ENCODE results near the gene OGDH. TPM values are rescaled to one million over a fixed set of nuclear protein-coding genes. Genes with fewer than 3 reads are reported as not detected.

OGDH gene
- polyA plus RNA-seq, 4 donors, result 86.3 to 99.6 (median 94.2) TPM

DNA sequence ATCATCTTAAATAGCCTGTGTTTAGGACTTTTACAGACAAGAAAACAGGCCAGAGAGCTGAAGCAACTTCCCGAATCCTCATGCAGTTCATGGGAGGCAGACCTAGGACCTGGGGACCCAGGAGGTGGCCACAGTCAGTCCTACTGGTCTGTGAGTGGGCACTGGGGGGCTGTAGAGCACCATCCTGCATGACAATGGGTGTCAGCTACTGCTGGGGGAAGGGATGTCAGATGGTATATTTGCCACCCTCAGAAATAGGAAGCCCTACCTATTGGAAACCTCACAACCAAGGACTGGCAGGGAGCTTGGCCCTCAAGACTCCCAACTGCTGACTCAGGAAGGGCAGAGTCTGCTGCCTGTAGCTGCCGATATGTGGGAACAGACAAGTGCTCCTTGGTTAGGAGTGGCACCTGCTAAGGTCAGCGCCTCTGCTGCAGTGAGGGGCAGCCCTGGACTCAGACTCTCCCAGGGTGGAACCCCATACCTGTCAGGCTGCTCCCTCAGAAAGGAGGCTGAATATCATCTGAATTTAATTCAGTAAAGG lies 29.7 kb downstream of the OGDH start:
- no peak for DNase-seq (ENCODE audit: low read depth in 4 of 4, low spot score in 3 of 4)

DNA sequence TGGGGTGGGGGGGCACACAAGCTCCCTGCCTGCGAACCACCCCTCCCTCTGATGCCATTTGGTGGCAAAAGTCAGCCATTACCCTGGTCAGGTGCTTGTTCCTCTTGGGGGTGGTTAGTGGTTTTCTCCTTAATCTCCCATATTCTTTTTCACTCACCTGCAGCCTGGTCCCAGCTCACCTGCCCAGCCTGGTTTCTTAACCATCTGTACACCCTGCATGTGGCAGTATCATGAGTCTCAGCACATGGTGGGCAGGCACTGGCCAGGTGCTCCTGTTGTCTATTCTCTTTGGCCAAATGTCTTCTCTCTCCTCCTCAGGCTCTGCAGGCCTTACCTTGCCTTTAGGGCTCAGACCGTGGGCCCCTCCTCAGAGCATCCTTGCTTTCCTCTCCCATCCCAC lies 30.5 kb downstream of the OGDH start:
- DNase-seq (ENCODE audit: low read depth in 4 of 4, low spot score in 3 of 4), result no peak

DNA sequence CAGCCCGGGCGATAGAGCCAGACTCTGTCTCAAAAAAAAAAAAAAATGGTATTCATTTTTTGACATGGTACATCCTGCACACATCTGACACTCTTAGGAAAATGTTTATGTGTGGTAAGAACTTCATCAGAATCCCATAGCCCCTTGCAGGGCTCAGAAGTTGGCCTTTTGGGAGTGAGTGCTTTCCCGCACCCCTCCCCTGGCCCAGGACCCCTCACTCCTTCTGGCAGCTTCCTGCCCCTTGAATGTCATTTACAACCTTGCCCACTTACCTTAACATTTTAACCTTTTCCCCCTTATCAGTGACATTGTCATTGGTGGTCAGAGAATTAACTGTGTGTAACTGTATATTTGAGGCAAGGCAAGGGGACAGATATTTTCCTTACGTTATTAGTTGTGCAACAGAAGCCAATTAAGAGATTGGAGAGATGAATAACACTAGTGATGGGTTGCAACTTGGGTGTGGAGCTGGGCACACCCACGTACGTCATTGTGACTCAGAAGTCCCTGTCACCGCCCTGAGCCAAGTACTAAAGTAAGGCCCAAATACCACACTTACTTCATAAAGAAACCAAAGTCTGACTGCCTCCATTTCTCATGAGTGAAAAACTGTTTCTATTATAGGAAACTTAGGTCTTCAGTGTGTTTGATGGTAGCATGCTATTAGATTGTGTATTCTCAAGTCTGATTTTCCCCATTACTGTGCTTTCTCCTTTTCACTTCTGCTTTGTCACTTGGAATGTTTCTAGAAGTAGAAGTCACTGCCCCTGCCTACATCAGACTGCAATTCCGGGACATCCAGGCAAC lies 31.6 kb downstream of the OGDH start:
- no peak for DNase-seq (ENCODE audit: low read depth in 4 of 4, low spot score in 3 of 4)

DNA sequence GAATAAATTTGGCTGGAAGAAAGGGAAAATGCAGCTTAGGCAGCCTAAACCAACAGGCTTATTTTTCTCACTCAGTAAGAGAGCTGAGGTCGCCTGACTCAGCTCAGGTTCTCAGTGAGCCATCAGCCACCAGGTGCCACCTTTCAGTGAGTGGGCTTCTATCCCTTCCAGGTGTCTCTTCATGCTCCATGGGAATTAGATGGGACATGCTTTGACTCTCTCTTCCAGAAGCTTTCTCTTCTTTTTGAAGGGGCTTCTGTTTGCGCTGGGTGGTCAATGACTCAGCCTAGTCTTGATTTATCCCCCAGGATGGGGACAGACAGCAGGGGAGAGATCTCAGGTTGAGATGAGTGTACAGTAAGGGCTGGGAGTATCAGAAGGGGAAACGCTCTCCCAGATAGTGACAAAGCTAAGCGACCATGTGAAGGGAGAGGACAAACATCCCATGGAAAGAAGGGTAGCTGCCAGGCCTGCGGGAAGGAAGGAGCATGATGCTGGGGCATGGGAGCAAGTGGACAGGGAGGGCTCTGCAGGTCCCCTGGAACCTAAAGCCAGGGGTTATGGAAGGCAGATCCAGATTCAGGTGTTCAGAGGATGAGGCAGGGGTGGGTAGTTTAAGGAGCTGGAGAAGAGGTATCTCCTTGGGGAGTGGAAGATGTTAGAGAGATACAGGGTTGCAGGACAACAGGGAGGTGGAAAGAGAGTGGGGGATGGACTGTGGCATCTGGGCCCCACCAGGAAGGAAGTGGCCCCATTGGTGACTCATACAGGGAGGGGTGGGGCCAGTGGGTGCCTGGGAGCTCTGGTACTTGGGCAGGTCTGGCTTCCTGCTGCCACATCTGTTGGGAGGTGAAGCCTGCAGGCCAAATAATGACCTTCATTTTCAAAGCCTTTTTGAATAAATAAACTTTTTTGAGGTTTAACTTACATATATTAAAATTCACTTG lies 32.5 kb downstream of the OGDH start:
- no peak for DNase-seq (ENCODE audit: low read depth in 4 of 4, low spot score in 3 of 4)

DNA sequence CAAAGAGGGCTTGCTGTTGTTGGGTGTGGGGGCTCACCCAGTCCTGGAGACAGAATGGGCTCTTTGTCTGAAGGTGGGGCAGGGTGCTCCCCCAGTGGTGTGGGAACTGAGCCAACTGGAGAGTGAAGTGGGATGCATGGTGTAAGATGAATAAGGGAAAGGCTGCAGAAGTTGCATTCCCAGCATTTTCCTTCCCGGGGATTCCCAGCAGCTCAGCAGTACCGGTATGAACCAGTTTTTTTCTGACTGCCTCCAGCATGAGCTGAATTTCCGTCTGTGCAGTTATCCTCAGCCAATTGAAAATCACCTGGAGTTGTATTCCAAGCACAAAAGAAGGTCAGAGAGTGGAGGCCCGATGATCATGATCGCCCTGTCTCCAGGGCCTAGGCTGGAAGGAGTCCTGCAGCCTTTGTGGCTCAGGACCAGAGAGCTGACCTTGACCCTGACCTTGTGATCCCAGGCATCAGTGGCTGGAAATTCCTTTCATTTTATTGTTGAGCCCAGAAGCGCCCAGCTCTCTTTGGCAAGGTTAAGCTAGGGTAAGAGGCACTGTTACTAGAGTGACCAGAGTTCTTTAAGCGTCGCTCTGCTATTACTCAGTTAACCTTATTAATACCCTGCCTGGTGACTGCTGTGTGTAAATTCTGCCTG lies 33.4 kb downstream of the OGDH start:
- DNase-seq (ENCODE audit: low read depth in 4 of 4, low spot score in 3 of 4), result peak; percentile 31 to 72 (median 61)

DNA sequence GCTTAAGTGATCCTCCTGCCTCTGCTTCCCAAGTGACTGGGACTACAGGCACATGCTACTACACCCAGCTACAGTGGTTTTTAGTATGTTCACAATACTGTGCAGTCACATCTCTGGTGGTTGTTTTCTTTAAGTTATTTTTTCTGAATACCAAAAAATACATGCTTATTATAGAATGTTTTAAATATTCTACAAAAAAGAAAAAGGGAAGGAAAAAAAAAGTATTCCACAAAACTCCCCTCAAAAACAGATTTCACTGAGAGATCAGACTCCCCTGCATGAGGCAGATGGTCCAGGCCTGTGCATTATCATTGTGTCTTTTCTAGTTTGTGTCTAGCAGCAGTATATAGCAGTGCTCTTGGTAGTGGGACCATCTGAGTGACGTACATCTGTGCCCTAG lies 36.8 kb downstream of the OGDH start:
- no peak for DNase-seq (ENCODE audit: low read depth in 4 of 4, low spot score in 3 of 4)

DNA sequence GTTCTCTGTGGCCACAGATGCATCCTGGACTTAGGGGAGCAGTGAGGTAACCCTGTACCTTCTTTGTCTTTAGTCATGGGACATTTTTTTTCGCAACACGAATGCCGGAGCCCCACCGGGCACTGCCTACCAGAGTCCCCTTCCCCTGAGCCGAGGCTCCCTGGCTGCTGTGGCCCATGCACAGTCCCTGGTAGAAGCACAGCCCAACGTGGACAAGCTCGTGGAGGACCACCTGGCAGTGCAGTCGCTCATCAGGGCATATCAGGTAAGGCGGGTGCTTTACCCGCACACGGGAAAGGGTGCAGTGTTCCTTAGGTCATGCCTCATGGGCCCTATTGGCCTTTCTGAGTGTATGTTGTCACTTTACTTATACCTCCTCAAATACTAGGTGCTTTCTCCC lies 38.8 kb downstream of the OGDH start:
- DNase-seq (ENCODE audit: low read depth in 4 of 4, low spot score in 3 of 4), result no peak

DNA sequence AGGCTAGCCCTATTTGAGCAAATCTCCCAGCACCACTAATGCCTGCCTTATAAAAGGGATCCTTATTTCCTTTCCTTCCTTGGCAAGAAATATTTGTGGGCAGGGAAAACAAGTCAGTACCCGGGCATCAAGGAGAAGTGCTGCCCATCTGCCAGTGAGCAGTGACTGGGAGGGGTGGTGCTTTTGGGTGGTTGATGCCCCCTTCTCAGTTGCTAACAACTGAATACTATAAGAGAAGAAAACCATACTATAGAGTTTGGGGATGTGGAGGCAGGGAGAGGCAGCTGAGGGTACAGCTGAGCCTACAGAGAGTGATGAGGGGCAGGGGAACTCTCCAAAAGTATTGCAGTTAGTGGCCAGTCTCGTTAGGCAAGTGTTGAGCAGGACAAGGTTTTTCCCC lies 39.3 kb downstream of the OGDH start:
- DNase-seq (ENCODE audit: low read depth in 4 of 4, low spot score in 3 of 4), result no peak

DNA sequence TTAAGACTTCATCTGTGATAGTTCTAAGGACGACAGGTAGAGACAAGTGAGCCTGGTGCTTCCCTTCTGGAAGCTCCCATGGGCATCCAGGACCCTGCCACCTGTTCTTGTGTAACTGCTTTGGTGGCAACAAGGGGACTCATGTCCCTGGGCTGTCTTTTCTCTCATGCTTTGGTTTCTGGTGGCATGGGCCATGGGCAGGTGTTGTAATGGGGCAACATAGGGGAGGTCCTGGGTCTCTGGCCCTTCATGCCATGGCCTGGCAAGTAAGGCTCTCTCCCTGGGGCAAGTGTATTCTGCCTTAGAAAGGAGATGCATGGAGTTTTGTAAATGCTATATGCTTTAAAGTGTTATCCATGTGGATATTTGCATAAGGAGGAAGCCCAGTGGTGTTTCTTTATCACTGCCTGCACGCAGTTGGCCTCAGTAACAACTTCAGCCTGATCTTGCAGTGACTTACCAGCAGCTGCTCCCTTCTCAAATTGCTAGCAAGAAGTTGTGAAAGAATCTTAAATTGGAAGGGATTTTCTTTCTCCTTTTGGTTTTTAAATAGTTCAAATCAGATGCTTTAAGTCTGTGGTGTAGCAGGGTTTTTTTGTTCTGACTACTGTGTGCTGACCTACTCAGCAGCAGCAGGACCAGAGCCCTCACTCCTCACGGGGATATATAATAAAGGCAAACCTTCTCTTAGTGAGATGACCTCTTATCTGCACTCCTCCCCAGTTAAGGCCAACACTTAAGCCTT lies 39.9 kb downstream of the OGDH start:
- no peak for DNase-seq (ENCODE audit: low read depth in 4 of 4, low spot score in 3 of 4)

DNA sequence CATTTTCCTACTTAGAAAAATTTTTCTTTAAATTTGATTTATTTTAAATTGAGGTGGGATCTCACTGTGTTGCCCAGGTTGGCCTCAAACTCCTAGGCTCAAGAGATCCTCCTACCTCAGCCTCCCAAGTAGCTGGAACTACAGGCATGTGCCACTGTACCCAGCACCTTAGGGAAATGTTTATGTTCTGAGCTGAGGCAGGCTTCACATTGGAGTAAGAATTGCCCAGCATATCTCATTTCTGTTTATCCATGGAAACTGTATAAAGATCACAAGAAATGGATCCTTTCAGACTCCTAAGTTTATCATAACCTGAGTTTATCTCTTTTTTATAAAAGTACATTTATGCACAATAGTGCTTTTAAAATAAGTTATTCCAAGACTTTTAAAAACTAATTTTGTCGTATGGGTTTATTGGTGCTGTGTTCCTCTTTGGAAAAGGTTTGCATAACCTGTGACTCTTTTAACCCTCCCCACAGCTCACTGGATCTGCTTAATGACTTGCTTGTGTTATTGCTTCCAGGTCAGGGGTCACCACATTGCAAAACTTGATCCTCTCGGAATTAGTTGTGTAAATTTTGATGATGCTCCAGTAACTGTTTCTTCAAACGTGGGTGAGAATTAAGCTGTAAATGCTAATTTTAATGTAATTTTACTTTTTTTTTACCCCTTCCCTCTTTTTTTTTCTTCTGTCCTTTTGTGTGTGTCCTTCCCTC lies 40.7 kb downstream of the OGDH start:
- DNase-seq (ENCODE audit: low read depth in 4 of 4, low spot score in 3 of 4), result no peak

DNA sequence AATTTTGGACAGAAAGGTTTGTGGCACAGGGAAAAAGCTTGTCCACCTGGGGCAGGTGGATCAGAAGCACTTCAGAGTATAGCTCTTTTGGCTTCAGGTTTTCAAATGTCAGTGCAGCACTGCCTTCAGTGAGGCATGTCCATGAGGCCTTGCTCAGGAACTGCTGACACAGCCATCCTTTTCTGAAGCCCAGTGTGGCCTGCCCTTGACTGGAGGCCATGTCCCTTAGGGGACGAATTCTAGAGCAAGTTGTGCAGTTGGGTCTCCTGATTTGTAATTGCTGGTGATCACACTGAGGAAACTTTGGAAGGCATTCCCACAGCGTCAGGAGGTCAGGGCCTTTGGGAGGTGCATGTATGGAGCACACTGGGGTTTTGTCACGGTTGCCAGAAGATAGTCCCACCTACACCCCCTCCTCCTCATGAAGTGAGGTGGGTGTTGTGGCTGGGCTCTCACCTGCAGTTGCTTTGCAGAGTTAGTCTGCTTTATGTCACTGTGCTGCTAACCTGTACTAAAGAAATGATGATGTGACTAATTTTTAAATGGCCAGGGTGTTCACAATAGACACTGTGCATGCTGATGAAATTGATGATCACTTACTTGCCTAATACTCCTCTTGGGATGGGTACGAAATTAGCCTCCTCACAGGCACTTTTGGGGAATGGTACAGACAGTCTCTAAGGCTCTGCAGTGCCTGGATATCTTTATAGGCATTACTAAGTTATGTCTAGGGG lies 41.7 kb downstream of the OGDH start:
- DNase-seq (ENCODE audit: low read depth in 4 of 4, low spot score in 3 of 4), result no peak

DNA sequence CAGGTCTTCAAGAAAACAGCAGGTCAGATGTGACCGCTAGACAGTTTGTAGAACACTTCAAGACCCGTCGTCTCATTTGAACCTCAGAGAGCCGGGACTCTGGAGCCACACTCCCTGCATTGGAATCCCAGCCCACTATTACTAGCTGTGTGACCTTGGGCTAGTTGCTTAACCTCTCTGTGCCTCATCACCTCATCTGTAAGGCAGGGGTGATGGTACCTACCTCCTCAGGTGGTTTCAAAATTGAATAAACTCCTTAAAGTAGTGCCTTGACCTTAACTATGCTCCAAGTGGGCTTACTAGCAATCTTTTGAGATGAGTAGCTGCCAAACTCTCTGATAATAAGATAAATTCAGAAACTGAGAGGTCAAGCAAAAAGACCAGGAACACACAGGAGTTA lies 43.8 kb downstream of the OGDH start:
- DNase-seq (ENCODE audit: low read depth in 4 of 4, low spot score in 3 of 4), result no peak

DNA sequence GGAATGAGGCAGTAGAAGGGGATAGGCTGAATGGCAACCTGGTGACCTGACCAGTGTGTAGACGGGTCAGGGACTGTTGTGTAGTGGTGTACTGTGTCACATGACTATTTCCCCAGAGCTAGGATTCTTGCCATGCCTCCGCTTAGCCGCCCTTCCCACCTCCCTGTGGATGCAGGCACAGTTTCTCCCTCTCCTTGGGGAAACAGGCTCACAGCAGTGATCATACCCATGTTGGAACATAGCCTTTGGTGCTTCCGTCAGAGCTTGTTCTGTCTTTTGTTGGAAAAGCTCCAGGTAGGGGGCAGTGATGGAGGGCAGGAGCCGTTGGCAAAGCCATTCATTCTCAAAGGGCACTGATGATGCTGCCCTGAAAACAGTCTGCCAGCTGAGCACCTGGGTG lies 44.3 kb downstream of the OGDH start:
- no peak for DNase-seq (ENCODE audit: low read depth in 4 of 4, low spot score in 3 of 4)

DNA sequence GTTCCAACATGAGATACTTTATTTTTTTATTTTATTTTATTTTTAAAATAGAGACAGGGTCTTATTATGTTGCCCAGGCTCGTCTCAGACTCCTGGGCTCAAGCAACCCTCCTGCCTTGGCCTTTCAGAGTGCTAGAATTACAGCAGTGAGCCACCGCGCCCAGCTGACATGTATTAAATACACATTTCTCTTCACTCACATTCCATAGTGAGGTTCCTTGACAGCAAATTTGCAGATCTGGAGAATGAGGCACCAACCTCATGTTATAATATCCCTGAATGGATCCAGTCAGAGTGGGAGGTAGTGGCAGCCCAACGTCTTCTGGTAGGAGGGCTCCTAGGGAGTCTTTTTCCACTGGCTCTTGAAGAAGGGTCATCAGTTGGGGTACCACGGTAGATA lies 46.1 kb downstream of the OGDH start:
- DNase-seq (ENCODE audit: low read depth in 4 of 4, low spot score in 3 of 4), result no peak

DNA sequence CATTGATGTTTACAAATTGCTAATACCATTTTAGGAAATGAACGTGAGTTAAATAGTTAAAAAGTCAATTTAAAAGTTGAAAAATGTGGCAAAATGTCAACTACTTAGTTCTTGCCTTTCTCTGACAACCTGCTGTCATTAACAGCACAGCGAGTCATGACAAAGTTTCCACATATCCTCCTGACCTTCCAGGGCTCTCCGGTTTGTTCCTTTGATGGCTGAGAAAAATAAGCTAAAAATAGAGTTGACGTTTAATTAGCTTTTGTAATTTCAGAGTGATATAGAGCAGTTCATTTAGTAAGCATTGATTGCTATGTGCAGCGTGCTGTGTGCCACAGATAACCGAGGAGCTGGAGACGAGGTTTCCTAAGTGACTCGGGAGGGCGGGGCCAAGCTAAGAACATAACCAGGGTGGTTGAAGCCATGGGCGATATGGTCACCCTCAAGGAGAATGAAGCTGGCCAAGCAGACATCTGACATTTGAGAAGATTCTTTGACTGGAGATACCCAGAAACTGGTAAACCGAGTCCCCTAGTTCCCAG lies 47.9 kb downstream of the OGDH start:
- no peak for DNase-seq (ENCODE audit: low read depth in 4 of 4, low spot score in 3 of 4)

DNA sequence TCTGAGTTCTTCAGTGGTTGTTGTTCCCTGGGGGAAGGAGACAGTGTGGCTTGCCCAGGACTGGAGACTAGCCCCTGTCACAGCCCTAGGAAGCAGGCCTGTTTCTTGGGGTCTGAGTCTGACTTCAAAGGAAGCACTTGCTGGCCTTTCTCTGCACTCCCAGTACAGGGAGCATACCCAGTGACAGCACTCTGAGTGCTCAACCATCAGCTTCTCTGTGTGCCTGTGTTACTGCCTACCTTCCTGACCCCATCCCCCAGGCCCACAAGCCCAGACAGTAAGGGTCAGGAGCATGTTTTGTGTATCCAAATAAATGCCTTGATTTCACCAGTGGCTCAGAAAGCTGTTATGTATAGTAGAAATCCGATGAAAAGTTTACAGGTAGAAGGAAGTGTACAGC lies 48.9 kb downstream of the OGDH start:
- DNase-seq (ENCODE audit: low read depth in 4 of 4, low spot score in 3 of 4), result no peak

DNA sequence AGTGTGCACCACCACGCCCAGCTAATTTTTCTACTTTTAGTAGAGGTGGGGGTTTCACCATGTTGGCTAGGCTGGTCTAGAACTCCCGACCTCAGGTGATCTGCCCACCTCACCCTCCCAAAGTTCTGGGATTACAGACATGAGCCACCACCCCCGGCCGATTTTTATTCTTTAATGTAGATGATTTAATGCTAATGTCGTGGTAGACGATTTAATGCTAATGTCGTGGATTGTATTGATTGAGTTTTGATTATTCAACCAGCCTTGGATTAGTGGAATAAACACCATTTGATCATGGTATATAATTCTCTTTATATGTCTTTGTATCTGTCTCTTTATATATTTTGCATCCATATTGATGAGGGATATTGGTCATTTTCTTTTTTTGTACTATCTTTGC lies 52.6 kb downstream of the OGDH start:
- no peak for DNase-seq (ENCODE audit: low read depth in 4 of 4, low spot score in 3 of 4)

DNA sequence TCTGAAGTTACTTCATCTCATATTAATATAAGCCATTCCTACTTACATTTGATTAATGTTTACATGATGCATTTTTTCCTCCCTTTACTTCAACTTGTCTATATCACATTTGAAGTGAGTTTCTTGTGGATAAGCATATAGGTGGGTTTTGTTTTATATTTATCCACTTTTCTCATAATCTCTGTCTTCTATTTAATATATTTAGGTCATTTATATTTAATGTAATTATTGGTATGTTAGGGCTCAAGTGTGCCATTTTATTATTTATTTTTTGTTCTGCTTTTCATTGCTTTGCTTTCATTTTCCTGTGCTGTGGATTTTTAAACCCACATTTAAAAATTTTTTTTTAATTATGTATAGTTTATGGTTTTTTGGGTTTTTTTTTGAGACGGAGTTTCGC lies 54.8 kb downstream of the OGDH start:
- DNase-seq (ENCODE audit: low read depth in 4 of 4, low spot score in 3 of 4), result no peak

Measured in right renal pelvis (tissue), 4 donors.